Measurements from ENCODE around the gene DRC1.

DNA sequence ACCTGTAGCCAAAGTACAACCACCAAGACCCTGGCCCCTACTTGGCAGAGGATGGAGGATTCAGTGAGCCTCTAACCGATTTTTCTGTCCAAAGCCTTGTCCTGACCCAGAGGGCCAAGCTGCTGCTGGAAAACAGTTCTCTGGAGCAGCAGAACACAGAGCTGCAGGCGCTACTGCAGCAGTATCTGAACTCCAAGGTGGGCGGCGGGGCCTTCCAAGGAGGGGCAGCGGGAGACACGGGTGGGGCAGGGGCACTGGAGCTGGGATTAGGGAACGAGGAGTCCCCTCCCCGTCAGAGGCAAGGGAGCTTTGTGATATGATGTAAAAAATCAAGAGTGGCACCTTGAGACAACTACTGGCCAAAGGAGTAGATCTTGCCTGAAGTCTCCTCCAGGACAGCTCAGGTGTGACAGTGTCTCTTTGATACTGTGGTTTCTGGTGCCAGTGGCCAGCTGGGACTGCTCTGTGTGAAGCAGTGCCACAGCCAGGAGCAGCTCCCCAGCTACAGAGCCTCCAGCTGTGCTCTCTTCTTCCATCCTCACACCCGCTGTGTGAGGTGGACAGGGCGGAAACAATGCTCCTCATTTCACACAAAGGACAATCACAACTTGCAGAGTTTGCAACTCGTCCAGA, 53.4 kb downstream of the DRC1 start:
- TF ChIP-seq, protein P1, sequence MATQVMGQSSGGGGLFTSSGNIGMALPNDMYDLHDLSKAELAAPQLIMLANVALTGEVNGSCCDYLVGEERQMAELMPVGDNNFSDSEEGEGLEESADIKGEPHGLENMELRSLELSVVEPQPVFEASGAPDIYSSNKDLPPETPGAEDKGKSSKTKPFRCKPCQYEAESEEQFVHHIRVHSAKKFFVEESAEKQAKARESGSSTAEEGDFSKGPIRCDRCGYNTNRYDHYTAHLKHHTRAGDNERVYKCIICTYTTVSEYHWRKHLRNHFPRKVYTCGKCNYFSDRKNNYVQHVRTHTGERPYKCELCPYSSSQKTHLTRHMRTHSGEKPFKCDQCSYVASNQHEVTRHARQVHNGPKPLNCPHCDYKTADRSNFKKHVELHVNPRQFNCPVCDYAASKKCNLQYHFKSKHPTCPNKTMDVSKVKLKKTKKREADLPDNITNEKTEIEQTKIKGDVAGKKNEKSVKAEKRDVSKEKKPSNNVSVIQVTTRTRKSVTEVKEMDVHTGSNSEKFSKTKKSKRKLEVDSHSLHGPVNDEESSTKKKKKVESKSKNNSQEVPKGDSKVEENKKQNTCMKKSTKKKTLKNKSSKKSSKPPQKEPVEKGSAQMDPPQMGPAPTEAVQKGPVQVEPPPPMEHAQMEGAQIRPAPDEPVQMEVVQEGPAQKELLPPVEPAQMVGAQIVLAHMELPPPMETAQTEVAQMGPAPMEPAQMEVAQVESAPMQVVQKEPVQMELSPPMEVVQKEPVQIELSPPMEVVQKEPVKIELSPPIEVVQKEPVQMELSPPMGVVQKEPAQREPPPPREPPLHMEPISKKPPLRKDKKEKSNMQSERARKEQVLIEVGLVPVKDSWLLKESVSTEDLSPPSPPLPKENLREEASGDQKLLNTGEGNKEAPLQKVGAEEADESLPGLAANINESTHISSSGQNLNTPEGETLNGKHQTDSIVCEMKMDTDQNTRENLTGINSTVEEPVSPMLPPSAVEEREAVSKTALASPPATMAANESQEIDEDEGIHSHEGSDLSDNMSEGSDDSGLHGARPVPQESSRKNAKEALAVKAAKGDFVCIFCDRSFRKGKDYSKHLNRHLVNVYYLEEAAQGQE (IDR thresholded peaks at IDR 0.05; ENCODE audit: insufficient read depth in 1 of 2, low read depth in 2 of 2, low read length in 2 of 2), result no peak
- TF ChIP-seq POLR2AphosphoS5 (IDR thresholded peaks at IDR 0.05; ENCODE audit: low read depth, low read length), result no peak
